ENCODE results near the gene NDUFB4.

- TF ChIP-seq POLR2A (IDR thresholded peaks at IDR 0.05) (no peak), EP300 (IDR thresholded peaks at IDR 0.05) (no peak)
- TF ChIP-seq, protein P1, sequence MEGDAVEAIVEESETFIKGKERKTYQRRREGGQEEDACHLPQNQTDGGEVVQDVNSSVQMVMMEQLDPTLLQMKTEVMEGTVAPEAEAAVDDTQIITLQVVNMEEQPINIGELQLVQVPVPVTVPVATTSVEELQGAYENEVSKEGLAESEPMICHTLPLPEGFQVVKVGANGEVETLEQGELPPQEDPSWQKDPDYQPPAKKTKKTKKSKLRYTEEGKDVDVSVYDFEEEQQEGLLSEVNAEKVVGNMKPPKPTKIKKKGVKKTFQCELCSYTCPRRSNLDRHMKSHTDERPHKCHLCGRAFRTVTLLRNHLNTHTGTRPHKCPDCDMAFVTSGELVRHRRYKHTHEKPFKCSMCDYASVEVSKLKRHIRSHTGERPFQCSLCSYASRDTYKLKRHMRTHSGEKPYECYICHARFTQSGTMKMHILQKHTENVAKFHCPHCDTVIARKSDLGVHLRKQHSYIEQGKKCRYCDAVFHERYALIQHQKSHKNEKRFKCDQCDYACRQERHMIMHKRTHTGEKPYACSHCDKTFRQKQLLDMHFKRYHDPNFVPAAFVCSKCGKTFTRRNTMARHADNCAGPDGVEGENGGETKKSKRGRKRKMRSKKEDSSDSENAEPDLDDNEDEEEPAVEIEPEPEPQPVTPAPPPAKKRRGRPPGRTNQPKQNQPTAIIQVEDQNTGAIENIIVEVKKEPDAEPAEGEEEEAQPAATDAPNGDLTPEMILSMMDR (IDR thresholded peaks at IDR 0.05) = no peak
Measured at GRCh38 chr3:120634539-120634938, 38.4 kb downstream of the NDUFB4 start.
